Natural killer cell (primary cell): ENCODE results near the gene UNC5B. TPM values are rescaled to one million over a fixed set of nuclear protein-coding genes. Genes with fewer than 3 reads are reported as not detected.

Experiments
- ATAC-seq, 3 donors: fragments of 150-1000 bp in 2 of 3; fragments of 200-7000 bp in 1 of 3; cut with Tn5 transposase; 1 replicate in 1 of 3; 2 replicates in 2 of 3; pipeline ENCODE4 v1.10.0; 2021; ENCODE audit warnings: mild to moderate bottlenecking in 2 of 3, moderate library complexity in 2 of 3
- DNase-seq, 2 donors: peaks; one replicate each; pipeline versions ENCODE4 v3.0.0 to v3.0.0-alpha.2; 2013 to 2021; ENCODE audit warnings: mixed read lengths in 1 of 2
- H3K27ac ChIP-seq: one replicate; pipeline ENCODE4 v1.5.1; 2013; ENCODE audit warnings: mild to moderate bottlenecking, low read length
- H3K27me3 ChIP-seq: one replicate; pipeline ENCODE4 v1.6.1; 2013; ENCODE audit warnings: low read length; ENCODE audit not compliant: control insufficient read depth, insufficient read depth
- H3K36me3 ChIP-seq: one replicate; pipeline ENCODE4 v1.6.1; 2013; ENCODE audit warnings: low read length; ENCODE audit not compliant: control insufficient read depth, insufficient read depth
- H3K4me1 ChIP-seq: one replicate; pipeline ENCODE4 v1.6.1; 2013; ENCODE audit warnings: low read length; ENCODE audit not compliant: control insufficient read depth, insufficient read depth
- H3K4me3 ChIP-seq: one replicate; pipeline ENCODE4 v1.5.1; 2013; ENCODE audit warnings: low read length
- H3K9me3 ChIP-seq: one replicate; pipeline ENCODE4 v1.6.1; 2013; ENCODE audit warnings: low read length; ENCODE audit not compliant: control insufficient read depth, insufficient read depth
- H3K27ac Mint-ChIP-seq, 2 donors: one replicate each; pipeline ENCODE4 v1.8.0; 2022; ENCODE audit warnings: mild to moderate bottlenecking in 2 of 2, mixed read lengths in 2 of 2, moderate library complexity in 1 of 2
- H3K27me3 Mint-ChIP-seq, 2 donors: one replicate each; pipeline ENCODE4 v1.8.0; 2022; ENCODE audit warnings: low read depth in 2 of 2, mixed read lengths in 2 of 2
- H3K36me3 Mint-ChIP-seq: one replicate; pipeline ENCODE4 v1.8.0; 2022; ENCODE audit warnings: mixed read lengths
- H3K4me1 Mint-ChIP-seq, 2 donors: one replicate each; pipeline ENCODE4 v1.8.0; 2022; ENCODE audit warnings: mixed read lengths in 2 of 2
- H3K4me3 Mint-ChIP-seq: one replicate; pipeline ENCODE4 v1.8.0; 2022; ENCODE audit warnings: mild to moderate bottlenecking, moderate library complexity, mixed read lengths
- H3K9me3 Mint-ChIP-seq, 2 donors: one replicate each; pipeline ENCODE4 v1.8.0; 2022; ENCODE audit warnings: mixed read lengths in 2 of 2
- CTCF ChIP-seq: fragments of 200-600 bp; IDR thresholded peaks from one replicate; pipeline ENCODE4 v1.8.0; 2022; ENCODE audit warnings: antibody characterized with exemption
- WGBS: methylation state at CpG from one replicate; pipeline ENCODE4 v1.1.7; 2013; ENCODE audit warnings: missing lambda C conversion rate; ENCODE audit not compliant: insufficient coverage; 5-methylcytosine and 5-hydroxymethylcytosine counted together
- intact Hi-C: fragments of 100-400 bp; cut with micrococcal nuclease; formaldehyde crosslinking; loops from one replicate; pipeline ENCODE4 v1.14.2; 2022
- total RNA-seq, 4 donors: library from RNA; stranded (reverse); fragments of 120-200 nt in 1 of 4; gene quantifications; one replicate each; pipeline versions ENCODE4 v1.2.3 to v1.2.4, GENCODE V29; 2013 to 2022

The UNC5B gene
- total RNA-seq, 3 donors from 2014 or later (not counting 1 experiment from before 2014, with no cell fraction given): 0.09 to 0.65 (median 0.09) TPM

- Mint-ChIP-seq H3K9me3 (no peaks in the 10 kb centered on the region), H3K4me3 (no peak overlapping the region), H3K27ac (no peak overlapping the region), H3K27me3 (no peaks in the 10 kb centered on the region), H3K36me3 (no peaks in the 10 kb centered on the region), H3K4me1 (peaks cover 0 to 38% of the 10 kb centered on the region in 2 donors)
- H3K4me1 ChIP-seq: peaks cover 10% of the 10 kb centered on the region
- TF ChIP-seq CTCF: no peak
- intact Hi-C loops: no loop called here
- H3K36me3 ChIP-seq: peaks cover 6% of the 10 kb centered on the region
- H3K27ac ChIP-seq: no peak overlapping the region
- WGBS: 57% methylated on average over 7 of the region's 9 CpGs
- no peak for ATAC-seq
- H3K4me3 ChIP-seq: no peak overlapping the region
- no peaks in the 10 kb centered on the region for H3K27me3 ChIP-seq
- no peak for DNase-seq
- H3K9me3 ChIP-seq: no peaks in the 10 kb centered on the region
Observed at GRCh38 chr10:71333129-71333887, 120.9 kb downstream of the UNC5B start.

GRCh38 chr10:71334221-71334791 is 121.9 kb downstream of the UNC5B start:
- Histone ChIP-seq H3K27me3 (no peaks in the 10 kb centered on the region), H3K9me3 (no peaks in the 10 kb centered on the region), H3K4me1 (peaks cover 10% of the 10 kb centered on the region), H3K4me3 (no peak overlapping the region), H3K36me3 (peaks cover 8% of the 10 kb centered on the region), H3K27ac (no peak overlapping the region)
- no peak for TF ChIP-seq CTCF
- WGBS: 96% methylated on average over 12 of the region's 12 CpGs
- no peak overlapping the region for H3K27ac Mint-ChIP-seq
- DNase-seq (no peak), ATAC-seq (no peak)
- no peaks in the 10 kb centered on the region for H3K9me3 Mint-ChIP-seq
- H3K36me3 Mint-ChIP-seq: no peaks in the 10 kb centered on the region
- H3K4me3 Mint-ChIP-seq: no peak overlapping the region
- H3K27me3 Mint-ChIP-seq: no peaks in the 10 kb centered on the region
- intact Hi-C loops: no loop called here
- H3K4me1 Mint-ChIP-seq: peaks cover 0 to 33% of the 10 kb centered on the region in 2 donors

- Mint-ChIP-seq H3K4me1 (peaks cover 0 to 29% of the 10 kb centered on the region in 2 donors), H3K9me3 (no peaks in the 10 kb centered on the region), H3K36me3 (no peaks in the 10 kb centered on the region), H3K4me3 (no peak overlapping the region), H3K27ac (no peak overlapping the region), H3K27me3 (no peaks in the 10 kb centered on the region)
- DNase-seq (no peak), ATAC-seq (no peak)
- peaks cover 10% of the 10 kb centered on the region for H3K4me1 ChIP-seq
- intact Hi-C loops: no loop called here
- H3K9me3 ChIP-seq: no peaks in the 10 kb centered on the region
- TF ChIP-seq CTCF: no peak
- H3K27me3 ChIP-seq: no peaks in the 10 kb centered on the region
- peaks cover 12% of the 10 kb centered on the region for H3K36me3 ChIP-seq
- no peak overlapping the region for H3K4me3 ChIP-seq
- no peak overlapping the region for H3K27ac ChIP-seq
- WGBS: 87% methylated on average over 15 of the region's 15 CpGs
Observed at GRCh38 chr10:71335173-71335708, 122.9 kb downstream of the UNC5B start.
